Middle frontal gyrus (tissue), 1 donor: ENCODE data around the gene MRPL37.

Experiments
- DNase-seq: peaks from one replicate; pipeline ENCODE4 v3.0.0-alpha.2; 2015; ENCODE audit warnings: low spot score; ENCODE audit errors: extremely low spot score

Gene MRPL37

GRCh38 chr1:54263601-54264226, 63.7 kb downstream of the MRPL37 start:
- DNase-seq, result no peak

GRCh38 chr1:54265126-54265525, 65.2 kb downstream of the MRPL37 start:
- DNase-seq, result no peak

- DNase-seq, result no peak
These were observed 65.7 kb downstream of the MRPL37 start for GRCh38 chr1:54265659-54266058.

- no peak for DNase-seq
These were observed 66.2 kb downstream of the MRPL37 start for GRCh38 chr1:54266195-54266594.

- no peak for DNase-seq
These were observed 66.9 kb downstream of the MRPL37 start for GRCh38 chr1:54266908-54267307.
